PFSK-1 (cell line): Measurements from ENCODE around the gene HFE.

Experiments
- POLR2AphosphoS5 ChIP-seq: IDR thresholded peaks from 2 replicates; pipeline ENCODE4 v1.6.1; 2012; ENCODE audit warnings: low read depth, mild to moderate bottlenecking, control low read depth, low read length, moderate library complexity
- SIN3A ChIP-seq: IDR thresholded peaks from 2 replicates; pipeline ENCODE4 v1.6.1; 2012; ENCODE audit warnings: mild to moderate bottlenecking, low read length, moderate library complexity, borderline replicate concordance; ENCODE audit not compliant: insufficient read depth
- TAF1 ChIP-seq: IDR thresholded peaks from 2 replicates; pipeline ENCODE4 v1.6.1; 2012; ENCODE audit warnings: low read length, control low read depth, borderline replicate concordance; ENCODE audit not compliant: insufficient read depth
- TF ChIP-seq, protein P1 (sequence below), 2 experiments: IDR thresholded peaks; 2 replicates each; pipeline versions ENCODE4 v1.6.1 to v1.8.0; 2011 to 2012; ENCODE audit warnings: low read depth in 2 of 2, low read length in 2 of 2, control low read depth in 1 of 2, inconsistent platforms in 1 of 2, mild to moderate bottlenecking in 1 of 2, moderate library complexity in 1 of 2; ENCODE audit not compliant: insufficient read depth in 1 of 2

DNA sequence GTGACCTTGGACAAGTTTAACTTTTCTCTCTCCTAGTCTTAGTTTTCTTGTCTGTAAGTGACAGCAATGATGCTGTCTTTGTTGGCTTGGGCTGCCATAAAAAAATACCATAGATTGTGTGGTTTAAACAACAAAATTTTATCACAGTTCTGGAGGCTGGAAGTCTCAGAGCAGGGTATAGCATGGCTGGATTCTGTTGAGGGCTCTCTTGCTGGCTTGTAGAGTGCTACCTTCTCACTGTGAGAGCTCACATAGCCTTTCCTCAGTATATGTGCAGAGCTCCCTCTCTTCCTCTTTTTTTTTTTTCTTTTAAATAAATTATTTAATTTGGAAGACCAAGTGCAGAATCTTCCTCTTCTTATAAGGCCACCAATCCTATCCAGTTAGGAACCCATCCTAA lies 26.3 kb downstream of the HFE start:
- TF ChIP-seq TAF1 (no peak), POLR2AphosphoS5 (no peak), SIN3A (no peak)
- TF ChIP-seq, protein P1, sequence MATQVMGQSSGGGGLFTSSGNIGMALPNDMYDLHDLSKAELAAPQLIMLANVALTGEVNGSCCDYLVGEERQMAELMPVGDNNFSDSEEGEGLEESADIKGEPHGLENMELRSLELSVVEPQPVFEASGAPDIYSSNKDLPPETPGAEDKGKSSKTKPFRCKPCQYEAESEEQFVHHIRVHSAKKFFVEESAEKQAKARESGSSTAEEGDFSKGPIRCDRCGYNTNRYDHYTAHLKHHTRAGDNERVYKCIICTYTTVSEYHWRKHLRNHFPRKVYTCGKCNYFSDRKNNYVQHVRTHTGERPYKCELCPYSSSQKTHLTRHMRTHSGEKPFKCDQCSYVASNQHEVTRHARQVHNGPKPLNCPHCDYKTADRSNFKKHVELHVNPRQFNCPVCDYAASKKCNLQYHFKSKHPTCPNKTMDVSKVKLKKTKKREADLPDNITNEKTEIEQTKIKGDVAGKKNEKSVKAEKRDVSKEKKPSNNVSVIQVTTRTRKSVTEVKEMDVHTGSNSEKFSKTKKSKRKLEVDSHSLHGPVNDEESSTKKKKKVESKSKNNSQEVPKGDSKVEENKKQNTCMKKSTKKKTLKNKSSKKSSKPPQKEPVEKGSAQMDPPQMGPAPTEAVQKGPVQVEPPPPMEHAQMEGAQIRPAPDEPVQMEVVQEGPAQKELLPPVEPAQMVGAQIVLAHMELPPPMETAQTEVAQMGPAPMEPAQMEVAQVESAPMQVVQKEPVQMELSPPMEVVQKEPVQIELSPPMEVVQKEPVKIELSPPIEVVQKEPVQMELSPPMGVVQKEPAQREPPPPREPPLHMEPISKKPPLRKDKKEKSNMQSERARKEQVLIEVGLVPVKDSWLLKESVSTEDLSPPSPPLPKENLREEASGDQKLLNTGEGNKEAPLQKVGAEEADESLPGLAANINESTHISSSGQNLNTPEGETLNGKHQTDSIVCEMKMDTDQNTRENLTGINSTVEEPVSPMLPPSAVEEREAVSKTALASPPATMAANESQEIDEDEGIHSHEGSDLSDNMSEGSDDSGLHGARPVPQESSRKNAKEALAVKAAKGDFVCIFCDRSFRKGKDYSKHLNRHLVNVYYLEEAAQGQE (IDR thresholded peaks at IDR 0.05; ENCODE audit: insufficient read depth in 1 of 2, low read depth in 2 of 2, low read length in 2 of 2), result no peak
